ENCODE results near the gene KRTAP5-1.
"Not testable (repeated sequence)": the region's sequence is repeated elsewhere in the genome, so short reads cannot be mapped to it uniquely, and the experiment has no call there.

The KRTAP5-1 gene, protein sequence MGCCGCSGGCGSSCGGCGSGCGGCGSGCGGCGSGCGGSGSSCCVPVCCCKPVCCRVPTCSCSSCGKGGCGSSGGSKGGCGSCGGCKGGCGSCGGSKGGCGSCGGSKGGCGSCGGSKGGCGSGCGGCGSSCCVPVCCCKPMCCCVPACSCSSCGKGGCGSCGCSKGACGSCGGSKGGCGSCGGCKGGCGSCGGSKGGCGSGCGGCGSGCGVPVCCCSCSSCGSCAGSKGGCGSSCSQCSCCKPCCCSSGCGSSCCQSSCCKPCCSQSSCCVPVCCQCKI

DNA sequence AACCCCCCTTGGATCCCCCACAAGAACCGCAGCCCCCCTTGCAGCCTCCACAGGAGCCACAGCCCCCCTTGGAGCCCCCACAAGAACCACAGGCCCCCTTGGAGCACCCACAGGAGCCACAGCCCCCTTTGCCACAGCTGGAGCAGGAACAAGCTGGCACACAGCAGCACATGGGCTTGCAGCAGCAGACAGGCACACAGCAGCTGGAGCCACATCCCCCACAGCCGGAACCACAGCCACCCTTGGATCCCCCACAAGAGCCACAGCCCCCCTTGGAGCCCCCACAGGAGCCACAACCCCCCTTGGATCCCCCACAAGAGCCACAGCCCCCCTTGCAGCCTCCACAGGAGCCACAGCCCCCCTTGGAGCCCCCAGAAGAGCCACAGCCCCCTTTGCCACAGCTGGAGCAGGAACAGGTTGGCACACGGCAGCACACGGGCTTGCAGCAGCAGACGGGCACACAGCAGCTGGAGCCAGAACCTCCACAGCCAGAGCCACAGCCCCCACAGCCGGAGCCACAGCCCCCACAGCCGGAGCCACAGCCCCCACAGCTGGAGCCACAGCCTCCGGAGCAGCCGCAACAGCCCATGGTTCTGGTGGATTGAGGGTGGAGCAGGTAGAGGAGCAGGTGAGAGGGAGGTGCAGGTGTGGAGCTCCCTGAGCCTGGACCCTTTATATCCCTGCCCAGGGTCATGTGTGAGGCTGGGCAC lies at the start of gene KRTAP5-1:
Gene KRTAP5-1 (minus strand): TSS at position 623 of the 710 bp plus-strand sequence. CDS start 34 bp downstream, at position 589.
- DNase-seq (ENCODE audit: low spot score); FAIRE-seq: not testable (repeated sequence)

DNA sequence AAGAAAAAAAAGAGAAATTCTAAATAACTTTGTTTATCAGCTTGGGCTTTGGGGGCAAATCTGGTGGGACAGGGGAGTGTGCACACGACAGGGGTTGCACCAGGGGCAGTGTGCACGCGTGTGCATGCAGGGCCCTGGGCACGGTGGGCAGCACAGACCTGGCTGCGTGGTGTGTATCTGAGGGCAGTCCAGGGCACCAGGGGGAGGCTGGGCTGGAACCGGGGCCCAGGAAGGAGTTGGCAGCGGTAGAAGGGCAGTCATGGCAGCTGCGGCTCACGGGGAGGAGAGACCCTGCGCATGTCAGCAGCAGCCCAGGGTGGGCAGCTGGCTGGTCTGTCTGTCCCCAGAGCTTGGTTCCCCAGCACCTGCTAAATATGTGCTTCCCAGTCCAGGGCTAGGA lies 48.8 kb upstream of the KRTAP5-1 start:
- DNase-seq (ENCODE audit: low spot score), result no peak
- FAIRE-seq, result no peak

GRCh38 chr11:1632053-1632714 lies 47.1 kb upstream of the KRTAP5-1 start:
- FAIRE-seq, result no peak
- DNase-seq (ENCODE audit: low spot score), result no peak

DNA sequence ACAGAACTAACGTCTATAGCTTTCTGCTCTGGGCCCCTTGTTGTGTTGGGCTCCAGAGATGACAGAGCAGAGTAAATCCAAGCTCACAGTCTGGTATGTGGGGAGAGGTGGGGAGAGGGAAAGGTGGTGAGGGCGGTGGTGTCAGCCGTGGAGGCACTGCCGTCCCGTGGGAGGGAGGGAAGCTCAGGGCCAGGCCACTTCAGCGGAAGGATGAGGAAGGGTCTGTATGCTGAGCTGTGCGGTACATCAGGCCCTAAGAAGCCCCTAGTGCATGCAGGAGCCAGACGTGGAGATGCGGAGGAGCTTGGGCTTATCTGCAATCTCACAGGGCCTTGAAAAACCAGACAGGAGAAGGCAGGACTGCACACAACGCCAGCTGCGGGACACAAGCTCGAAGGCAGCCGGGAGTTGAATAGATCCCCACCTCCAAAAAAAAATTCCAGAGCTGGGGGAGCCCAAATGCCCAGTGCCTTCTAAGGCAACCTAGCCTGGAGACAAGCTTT lies 46.0 kb upstream of the KRTAP5-1 start:
- DNase-seq (ENCODE audit: low spot score) (no peak), FAIRE-seq (no peak)

- no peak for FAIRE-seq
- no peak for DNase-seq (ENCODE audit: low spot score)
Measured at GRCh38 chr11:1630271-1630670, 45.2 kb upstream of the KRTAP5-1 start.

DNA sequence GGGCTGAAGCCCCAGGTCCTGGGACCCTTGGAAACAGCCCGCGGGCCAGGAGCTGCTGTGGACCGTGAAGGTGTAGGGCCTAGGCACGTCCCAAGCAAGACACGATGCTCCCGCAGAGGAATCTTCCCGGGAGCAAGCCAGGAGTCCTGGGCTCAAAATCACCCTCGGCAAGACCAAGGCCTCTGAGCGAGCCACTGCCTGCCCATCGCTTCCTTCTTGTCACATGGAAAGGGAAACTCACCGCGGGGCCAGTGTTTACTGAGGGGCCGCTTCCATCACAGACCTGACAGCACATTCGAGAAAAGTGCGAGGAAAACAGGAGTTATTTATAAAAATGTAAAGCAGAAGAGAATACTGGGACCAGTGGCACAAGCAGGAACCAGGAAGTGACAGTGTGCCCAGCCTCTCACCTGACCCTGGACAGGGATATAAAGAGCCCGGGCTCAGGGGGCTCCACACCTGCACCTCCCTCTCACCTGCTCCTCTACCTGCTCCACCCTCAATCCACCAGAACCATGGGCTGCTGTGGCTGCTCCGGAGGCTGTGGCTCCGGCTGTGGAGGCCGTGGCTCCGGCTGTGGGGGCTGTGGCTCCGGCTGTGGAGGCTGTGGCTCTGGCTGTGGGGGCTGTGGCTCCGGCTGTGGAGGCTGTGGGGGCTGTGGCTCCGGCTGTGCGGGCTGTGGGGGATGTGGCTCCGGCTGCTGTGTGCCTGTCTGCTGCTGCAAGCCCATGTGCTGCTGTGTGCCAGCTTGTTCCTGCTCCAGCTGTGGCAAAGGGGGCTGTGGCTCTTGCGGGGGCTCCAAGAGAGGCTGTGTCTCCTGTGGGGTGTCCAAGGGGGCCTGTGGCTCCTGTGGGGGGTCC lies 44.5 kb upstream of the KRTAP5-1 start, which contains the start of gene KRTAP5-5:
Gene KRTAP5-5 (plus strand): TSS at position 450 of the 860 bp plus-strand sequence. CDS start 66 bp downstream, at position 516.
- no peak for DNase-seq (ENCODE audit: low spot score)
- no peak for FAIRE-seq

- FAIRE-seq (no peak), DNase-seq (ENCODE audit: low spot score) (peak; percentile 64)
Measured at GRCh38 chr11:1628506-1629325, 43.6 kb upstream of the KRTAP5-1 start.

DNA sequence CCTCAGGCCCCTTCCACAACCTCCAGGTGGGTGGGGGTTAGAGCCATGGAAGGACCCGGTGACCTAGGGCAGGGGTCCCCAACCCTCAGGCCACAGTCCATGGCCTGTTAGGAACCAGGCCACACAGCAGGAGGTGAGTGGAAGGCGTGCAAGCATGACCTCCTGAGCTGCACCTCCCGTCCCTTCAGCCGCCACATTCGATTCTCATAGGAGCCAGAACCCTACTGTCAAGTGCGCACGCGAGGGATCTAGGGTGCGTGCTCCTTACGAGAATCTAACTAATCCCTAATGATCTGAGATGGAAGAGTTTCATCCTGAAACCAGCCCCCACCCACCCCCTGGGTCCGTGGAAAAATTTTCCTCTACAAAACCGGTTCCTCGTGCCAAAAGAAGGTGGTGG lies 40.5 kb upstream of the KRTAP5-1 start:
- no peak for FAIRE-seq
- no peak for DNase-seq (ENCODE audit: low spot score)

GRCh38 chr11:1624621-1625020 lies 39.5 kb upstream of the KRTAP5-1 start:
- DNase-seq (ENCODE audit: low spot score) (no peak), FAIRE-seq (no peak)

- FAIRE-seq (no peak), DNase-seq (ENCODE audit: low spot score) (no peak)
Measured at GRCh38 chr11:1623716-1624115, 38.6 kb upstream of the KRTAP5-1 start.

GRCh38 chr11:1622086-1622485 lies 37.0 kb upstream of the KRTAP5-1 start, which contains the start of gene KRTAP5-4:
Gene KRTAP5-4, minus strand, starts transcription at chr11:1622138. Its CDS starts 45 bp downstream, at chr11:1622093.
- DNase-seq (ENCODE audit: low spot score), result no peak

DNA sequence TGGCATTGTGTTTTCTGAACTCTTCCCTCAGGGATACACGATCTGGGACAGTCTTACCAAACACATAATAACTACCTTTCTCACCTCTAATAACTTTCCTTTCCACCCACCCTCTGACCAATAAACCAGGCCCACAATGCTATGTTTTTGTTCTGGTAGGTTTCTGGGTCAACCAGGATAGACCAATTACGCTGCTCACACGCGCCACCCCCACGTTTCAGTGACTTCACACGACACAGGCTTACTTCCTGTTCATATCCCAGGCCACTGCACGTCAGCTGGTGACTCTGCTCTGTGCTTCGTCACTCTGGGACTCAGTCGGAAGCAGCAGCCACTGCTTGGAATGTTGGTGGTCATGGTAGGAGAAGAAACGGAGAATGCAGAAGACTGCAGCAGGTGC lies 34.4 kb upstream of the KRTAP5-1 start:
- DNase-seq (ENCODE audit: low spot score) (no peak), FAIRE-seq (no peak)

More at GRCh38 chr11:1622086-1622485, 37.0 kb upstream of the KRTAP5-1 start, which contains the start of gene KRTAP5-4:
- FAIRE-seq, result no peak

GRCh38 chr11:1618231-1618630 lies 33.1 kb upstream of the KRTAP5-1 start:
- FAIRE-seq (no peak), DNase-seq (ENCODE audit: low spot score) (no peak)

DNA sequence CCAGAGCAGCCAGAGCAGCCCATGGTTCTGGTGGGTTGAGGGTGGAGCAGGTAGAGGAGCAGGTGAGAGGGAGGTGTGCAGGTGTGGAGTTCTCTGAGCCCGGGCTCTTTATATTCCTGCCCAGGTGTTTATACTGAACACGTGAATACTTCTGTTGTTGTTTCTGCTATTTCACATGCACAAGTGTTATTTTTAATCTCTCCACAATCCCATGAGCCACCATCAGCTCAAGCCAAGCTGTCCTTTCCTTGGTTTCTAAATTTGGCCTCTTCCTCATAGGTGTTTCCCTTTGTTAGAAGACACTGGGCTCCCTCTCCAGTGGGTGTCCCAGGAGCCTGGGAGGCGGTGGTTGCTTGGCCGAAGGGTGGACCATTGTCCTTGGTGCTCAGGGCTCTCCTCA lies 23.3 kb upstream of the KRTAP5-1 start, which contains the start of gene KRTAP5-3:
Gene KRTAP5-3 (minus strand): TSS at position 101 of the 400 bp plus-strand sequence. CDS start 78 bp downstream, at position 23.
- no peak for DNase-seq (ENCODE audit: low spot score)
- FAIRE-seq, result no peak

GRCh38 chr11:1607901-1608300 lies 22.8 kb upstream of the KRTAP5-1 start:
- FAIRE-seq; DNase-seq (ENCODE audit: low spot score): not testable (repeated sequence)

DNA sequence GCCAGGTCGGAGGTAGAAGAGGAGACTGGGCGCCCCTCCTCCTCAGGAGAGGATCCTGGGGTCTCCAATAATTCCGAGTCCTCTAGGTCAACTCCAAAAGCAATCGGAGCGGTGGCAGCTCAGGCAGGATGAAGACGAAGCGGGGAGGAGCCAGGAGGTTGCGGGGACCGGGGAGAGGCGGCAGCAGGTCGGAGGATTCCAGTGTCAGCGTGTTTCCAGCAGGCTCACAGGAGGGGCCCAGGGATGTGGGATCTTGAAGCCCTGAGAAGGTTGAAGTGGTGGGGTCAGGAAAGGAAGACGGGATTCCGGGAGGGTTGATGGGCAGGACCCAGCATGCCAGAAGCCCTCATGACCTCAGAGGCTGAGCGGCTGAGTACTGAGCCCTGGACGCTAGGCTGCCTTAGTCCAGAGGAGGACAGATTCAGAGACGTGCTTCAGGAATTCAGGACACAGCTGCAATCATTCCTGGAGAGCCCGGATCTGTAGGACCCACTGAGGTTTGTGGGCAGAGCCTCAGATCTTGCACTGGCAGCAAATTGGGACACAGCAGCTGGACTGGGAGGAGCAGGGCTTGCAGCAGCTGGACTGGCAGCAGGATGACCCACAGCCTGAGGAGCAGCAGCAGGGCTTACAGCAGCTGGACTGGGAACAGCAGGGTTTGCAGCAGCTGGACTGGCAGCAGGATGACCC lies 22.2 kb upstream of the KRTAP5-1 start:
- DNase-seq (ENCODE audit: low spot score); FAIRE-seq: not testable (repeated sequence)

GRCh38 chr11:1605923-1606322 lies 20.8 kb upstream of the KRTAP5-1 start:
- DNase-seq (ENCODE audit: low spot score); FAIRE-seq: not testable (repeated sequence)

DNA sequence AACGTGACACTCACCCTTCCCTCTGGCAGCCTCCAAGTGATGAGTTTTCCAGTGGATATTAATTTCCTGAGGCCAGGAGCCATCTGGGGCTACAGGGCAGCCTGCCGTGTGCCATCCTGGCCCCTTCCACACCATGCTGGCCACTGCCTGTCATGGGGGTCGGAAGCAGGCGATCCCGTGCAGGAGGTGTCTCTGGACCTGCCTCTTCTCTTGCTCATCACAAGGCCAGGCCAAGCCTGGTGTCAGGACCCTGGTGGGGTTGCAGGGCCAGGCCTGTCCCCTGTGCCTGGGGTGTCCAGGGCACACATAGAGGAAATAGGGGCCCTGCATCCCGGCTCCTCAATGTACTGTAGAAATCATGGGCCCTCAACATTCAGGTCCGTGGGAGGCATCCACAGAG lies 19.6 kb upstream of the KRTAP5-1 start:
- DNase-seq (ENCODE audit: low spot score) (no peak), FAIRE-seq (no peak)

DNA sequence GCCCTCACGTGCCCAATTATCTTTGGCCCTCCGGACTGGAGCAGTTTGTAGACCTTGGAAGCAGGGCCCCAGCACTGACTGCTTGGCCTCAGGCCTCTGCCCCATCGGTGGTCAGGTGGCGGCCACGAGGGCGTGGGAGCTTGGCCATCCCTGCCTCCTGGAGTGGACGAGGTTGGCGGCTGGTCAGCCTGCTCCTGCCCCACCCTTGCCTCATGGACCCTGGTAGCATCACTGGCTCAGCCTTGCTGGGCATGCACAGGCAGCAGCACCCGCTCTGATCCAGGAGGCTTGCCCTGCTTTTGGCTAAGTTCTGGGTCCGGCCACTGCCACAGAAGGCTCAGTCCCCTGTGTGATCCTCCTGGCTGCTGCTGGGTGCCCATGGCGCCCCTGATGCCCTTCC lies 19.1 kb upstream of the KRTAP5-1 start:
- DNase-seq (ENCODE audit: low spot score) (no peak), FAIRE-seq (no peak)
